Liver (tissue), 9 donors: ENCODE data around the gene ARL3. TPM values are rescaled to one million over a fixed set of nuclear protein-coding genes. Genes with fewer than 3 reads are reported as not detected.
A peak's percentile ranks its signal among the peaks of the same experiment; 100 is the strongest.

Experiments
- DNase-seq: peaks from one replicate; pipeline ENCODE4 v3.0.0-alpha.2; 2017; ENCODE audit warnings: low spot score
- H3K27ac ChIP-seq, 2 donors: one replicate each; pipeline ENCODE4 v1.7.0; 2013; ENCODE audit warnings: inconsistent platforms in 2 of 2, low read length in 2 of 2, control low read depth in 1 of 2, low read depth in 1 of 2, mild to moderate bottlenecking in 1 of 2
- H3K27me3 ChIP-seq, 4 donors: one replicate each; pipeline versions ENCODE4 v1.6.1 to v1.7.0; 2013; ENCODE audit warnings: low read length in 3 of 4, inconsistent platforms in 1 of 4, mild to moderate bottlenecking in 1 of 4, moderate library complexity in 1 of 4; ENCODE audit not compliant: control insufficient read depth in 4 of 4, insufficient read depth in 4 of 4
- H3K36me3 ChIP-seq, 4 donors: one replicate each; pipeline versions ENCODE4 v1.6.1 to v1.7.0; 2013; ENCODE audit warnings: low read length in 3 of 4, mild to moderate bottlenecking in 3 of 4, low read depth in 1 of 4, moderate library complexity in 1 of 4; ENCODE audit not compliant: control insufficient read depth in 4 of 4, insufficient read depth in 3 of 4
- H3K4me1 ChIP-seq, 4 donors: one replicate each; pipeline versions ENCODE4 v1.6.1 to v1.7.0; 2013; ENCODE audit warnings: low read length in 3 of 4, mild to moderate bottlenecking in 3 of 4, moderate library complexity in 1 of 4; ENCODE audit not compliant: control insufficient read depth in 4 of 4, insufficient read depth in 4 of 4
- H3K4me3 ChIP-seq, 3 donors: one replicate each; pipeline versions ENCODE4 v1.6.1 to v1.7.0; 2013; ENCODE audit warnings: low read length in 3 of 3, control low read depth in 1 of 3, low read depth in 1 of 3, mild to moderate bottlenecking in 1 of 3
- H3K9ac ChIP-seq, 2 donors: one replicate each; pipeline ENCODE4 v1.7.0; 2013; ENCODE audit warnings: low read length in 2 of 2, mild to moderate bottlenecking in 2 of 2, moderate library complexity in 2 of 2, control low read depth in 1 of 2, low read depth in 1 of 2
- H3K9me3 ChIP-seq, 4 donors: one replicate each; pipeline versions ENCODE4 v1.6.1 to v1.7.0; 2013; ENCODE audit warnings: low read length in 3 of 4; ENCODE audit not compliant: control insufficient read depth in 4 of 4
- CTCF ChIP-seq: fragments of 150-350 bp; IDR thresholded peaks from 2 replicates; pipeline ENCODE4 v1.5.1; 2017; ENCODE audit warnings: improper control_type of control experiment, low read depth, low read length; ENCODE audit not compliant: missing input control
- EGR1 ChIP-seq, 2 donors: IDR thresholded peaks; 2 replicates each; pipeline ENCODE4 v1.6.1; 2016 to 2018; ENCODE audit warnings: antibody characterized with exemption in 2 of 2, low read depth in 2 of 2
- FOXA1 ChIP-seq: IDR thresholded peaks from 2 replicates; pipeline ENCODE4 v1.6.1; 2016; ENCODE audit warnings: antibody characterized with exemption
- FOXA2 ChIP-seq: IDR thresholded peaks from 2 replicates; pipeline ENCODE4 v1.6.1; 2016; ENCODE audit warnings: antibody characterized with exemption
- GABPA ChIP-seq, 2 donors: IDR thresholded peaks in 1 of 2; conservative IDR thresholded peaks in 1 of 2; 2 replicates each; pipeline ENCODE4 v1.6.1; 2016; ENCODE audit warnings: antibody characterized with exemption in 2 of 2, mild to moderate bottlenecking in 1 of 2, moderate library complexity in 1 of 2
- HNF4G ChIP-seq: IDR thresholded peaks from 2 replicates; pipeline ENCODE4 v1.6.1; 2016; ENCODE audit warnings: antibody characterized with exemption
- JUND ChIP-seq, 2 donors: IDR thresholded peaks; 2 replicates each; pipeline ENCODE4 v1.6.1; 2016; ENCODE audit warnings: antibody characterized with exemption in 2 of 2
- MAX ChIP-seq: IDR thresholded peaks from 2 replicates; pipeline ENCODE4 v1.6.1; 2016; ENCODE audit warnings: antibody characterized with exemption
- NR2F2 ChIP-seq: IDR thresholded peaks from 2 replicates; pipeline ENCODE4 v1.6.1; 2016; ENCODE audit warnings: antibody characterized with exemption
- RAD21 ChIP-seq, 2 donors: IDR thresholded peaks; 2 replicates each; pipeline ENCODE4 v1.6.1; 2016; ENCODE audit warnings: antibody characterized with exemption in 2 of 2, mild to moderate bottlenecking in 2 of 2
- RXRA ChIP-seq, 2 donors: IDR thresholded peaks; 2 replicates each; pipeline ENCODE4 v1.6.1; 2017 to 2018; ENCODE audit warnings: antibody characterized with exemption in 2 of 2, mild to moderate bottlenecking in 1 of 2
- SP1 ChIP-seq: IDR thresholded peaks from 2 replicates; pipeline ENCODE4 v1.6.1; 2018; ENCODE audit warnings: antibody characterized with exemption, mild to moderate bottlenecking
- TAF1 ChIP-seq: conservative IDR thresholded peaks from 2 replicates; pipeline ENCODE4 v1.6.1; 2016; ENCODE audit warnings: antibody characterized with exemption, mild to moderate bottlenecking
- YY1 ChIP-seq: IDR thresholded peaks from 2 replicates; pipeline ENCODE4 v1.6.1; 2016; ENCODE audit warnings: antibody characterized with exemption, mild to moderate bottlenecking
- WGBS: extraction: QIAGEN DNeasy Blood & Tissue Kit; methylation state at CpG from one replicate; pipeline ENCODE4 v1.1.7; 2013; 5-methylcytosine and 5-hydroxymethylcytosine counted together
- polyA plus RNA-seq, 2 donors: library from polyadenylated mRNA; stranded (reverse) in 1 of 2; unstranded in 1 of 2; fragments of 200-250 nt in 1 of 2; fragments of >200 nt in 1 of 2; fragmentation: Nextera tagmentation in 1 of 2; extraction: Ambion mirVana in 1 of 2; gene quantifications; one replicate each; pipeline versions ENCODE4 v1.2.1 to v1.2.3, GENCODE V29; 2013 to 2015
- total RNA-seq, 2 donors: library from RNA; depleted of rRNA; stranded (reverse); fragments of >200 nt; gene quantifications; one replicate each; pipeline ENCODE4 v1.2.3, GENCODE V29; 2014
- TF ChIP-seq, protein P1 (sequence below): IDR thresholded peaks from 2 replicates; pipeline ENCODE4 v1.6.1; 2016; ENCODE audit warnings: antibody characterized with exemption
- TF ChIP-seq, protein P2 (sequence below): IDR thresholded peaks from 2 replicates; pipeline ENCODE4 v1.6.1; 2016; ENCODE audit warnings: antibody characterized with exemption
- donor health status: healthy.
- donor health status: healthy.
- donor health status: healthy.
- donor health status: healthy.
- donor health status: healthy.

Gene ARL3
- total and polyA plus RNA-seq, 4 donors, result 1.0 to 2.5 (median 2.3) TPM

DNA sequence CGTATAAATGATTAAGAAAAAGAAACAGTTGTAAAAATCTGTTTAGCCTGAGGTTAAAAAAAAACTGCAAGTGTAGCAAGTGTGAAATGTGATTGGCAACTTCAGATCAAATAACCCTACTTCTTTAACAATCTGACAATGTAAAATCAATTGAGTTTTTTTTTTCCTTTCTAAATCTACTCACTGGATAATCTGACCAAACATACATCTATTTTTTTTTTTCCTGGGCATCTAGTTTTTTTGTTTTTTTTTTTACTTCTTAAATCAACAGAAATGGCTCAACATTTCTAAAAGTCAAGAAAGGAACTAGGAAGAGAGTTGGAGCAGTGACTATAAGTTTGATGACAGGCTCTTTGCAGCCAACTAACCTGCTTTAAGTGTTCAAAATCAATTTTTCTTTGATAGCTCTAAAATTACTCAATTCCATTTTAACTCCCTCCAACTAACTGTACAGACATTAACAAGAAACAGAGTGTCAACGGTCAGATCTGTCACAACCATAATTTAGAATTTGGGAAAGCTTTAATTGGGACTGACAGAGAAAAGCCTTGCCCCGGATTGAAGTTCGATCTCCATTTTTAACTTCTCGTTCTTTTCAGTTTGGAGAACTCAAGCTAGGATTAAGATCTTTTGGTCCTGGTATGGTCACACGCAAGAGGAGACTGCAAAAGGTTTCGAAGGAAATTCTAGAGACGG is 1.2 kb downstream of the ARL3 start:
- TF ChIP-seq FOXA1, result no peak
- no peak for TF ChIP-seq TAF1
- TF ChIP-seq GABPA (IDR thresholded peaks at IDR 0.05 in 1 of 2, conservative IDR thresholded peaks at IDR 0.05 in 1 of 2), result no peak
- TF ChIP-seq CTCF, result no peak
- no peak for TF ChIP-seq NR2F2
- TF ChIP-seq YY1, result no peak
- no peak for TF ChIP-seq MAX
- no peak for TF ChIP-seq FOXA2
- no peak for TF ChIP-seq JUND (IDR thresholded peaks at IDR 0.05)
- TF ChIP-seq, protein P1, sequence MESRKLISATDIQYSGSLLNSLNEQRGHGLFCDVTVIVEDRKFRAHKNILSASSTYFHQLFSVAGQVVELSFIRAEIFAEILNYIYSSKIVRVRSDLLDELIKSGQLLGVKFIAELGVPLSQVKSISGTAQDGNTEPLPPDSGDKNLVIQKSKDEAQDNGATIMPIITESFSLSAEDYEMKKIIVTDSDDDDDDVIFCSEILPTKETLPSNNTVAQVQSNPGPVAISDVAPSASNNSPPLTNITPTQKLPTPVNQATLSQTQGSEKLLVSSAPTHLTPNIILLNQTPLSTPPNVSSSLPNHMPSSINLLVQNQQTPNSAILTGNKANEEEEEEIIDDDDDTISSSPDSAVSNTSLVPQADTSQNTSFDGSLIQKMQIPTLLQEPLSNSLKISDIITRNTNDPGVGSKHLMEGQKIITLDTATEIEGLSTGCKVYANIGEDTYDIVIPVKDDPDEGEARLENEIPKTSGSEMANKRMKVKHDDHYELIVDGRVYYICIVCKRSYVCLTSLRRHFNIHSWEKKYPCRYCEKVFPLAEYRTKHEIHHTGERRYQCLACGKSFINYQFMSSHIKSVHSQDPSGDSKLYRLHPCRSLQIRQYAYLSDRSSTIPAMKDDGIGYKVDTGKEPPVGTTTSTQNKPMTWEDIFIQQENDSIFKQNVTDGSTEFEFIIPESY, result no peak
- no peak for TF ChIP-seq SP1
- no peak for TF ChIP-seq RXRA (IDR thresholded peaks at IDR 0.05)
- TF ChIP-seq, protein P2, sequence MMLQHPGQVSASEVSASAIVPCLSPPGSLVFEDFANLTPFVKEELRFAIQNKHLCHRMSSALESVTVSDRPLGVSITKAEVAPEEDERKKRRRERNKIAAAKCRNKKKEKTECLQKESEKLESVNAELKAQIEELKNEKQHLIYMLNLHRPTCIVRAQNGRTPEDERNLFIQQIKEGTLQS, result no peak
- no peak for TF ChIP-seq RAD21 (IDR thresholded peaks at IDR 0.05)
- 8% methylated on average over 8 of the region's 8 CpGs for WGBS
- H3K4me1 ChIP-seq, result peaks cover 4 to 31% (median 22%) of the 10 kb centered on the region in 4 donors
- H3K9ac ChIP-seq, result peak overlapping the region in 1 of 2 donors; percentile 54
- no peaks in the 10 kb centered on the region for H3K9me3 ChIP-seq
- H3K27ac ChIP-seq, result peak overlapping the region in 1 of 2 donors; percentile 80
- H3K4me3 ChIP-seq, result peak overlapping the region; percentile 73 to 98 (median 78)
- no peaks in the 10 kb centered on the region for H3K36me3 ChIP-seq
- H3K27me3 ChIP-seq, result no peaks in the 10 kb centered on the region
- DNase-seq, result no peak

GRCh38 chr10:102712089-102712488 is 2.1 kb downstream of the ARL3 start:
- no peak for DNase-seq
- no peaks in the 10 kb centered on the region for H3K27me3 ChIP-seq
- no peak for TF ChIP-seq RXRA (IDR thresholded peaks at IDR 0.05)
- TF ChIP-seq FOXA2, result no peak
- no peak for TF ChIP-seq MAX
- TF ChIP-seq, protein P2, result no peak
- TF ChIP-seq TAF1, result no peak
- TF ChIP-seq EGR1 (IDR thresholded peaks at IDR 0.05; ENCODE audit: low read depth in 2 of 2), result no peak
- no peak for TF ChIP-seq RAD21 (IDR thresholded peaks at IDR 0.05)
- TF ChIP-seq HNF4G, result no peak
- peaks cover 4 to 29% (median 18%) of the 10 kb centered on the region in 4 donors for H3K4me1 ChIP-seq
- 94% methylated on average over 4 of the region's 4 CpGs for WGBS
- H3K4me3 ChIP-seq, result no peak overlapping the region
- no peak overlapping the region for H3K27ac ChIP-seq
- no peaks in the 10 kb centered on the region for H3K36me3 ChIP-seq
- H3K9ac ChIP-seq, result no peak overlapping the region
- no peaks in the 10 kb centered on the region for H3K9me3 ChIP-seq
